Gastroesophageal sphincter (tissue), 3 donors: Measurements from ENCODE around the gene MED19.

Experiments used
- CTCF ChIP-seq, 4 experiments: fragments of 200-600 bp in 2 of 4; fragments of 450-650 bp in 2 of 4; sonication (generic) in 1 of 4; IDR thresholded peaks; one replicate each; pipeline ENCODE4 v1.5.1; 2017 to 2019; ENCODE audit warnings: antibody characterized with exemption in 4 of 4, mild to moderate bottlenecking in 2 of 4, moderate library complexity in 2 of 4
- POLR2AphosphoS5 ChIP-seq: sonication (generic); formaldehyde crosslinking; IDR thresholded peaks from one replicate; pipeline ENCODE4 v1.6.1; 2017; ENCODE audit warnings: antibody characterized with exemption

- TF ChIP-seq CTCF (IDR thresholded peaks at IDR 0.05), result no peak
- no peak for TF ChIP-seq POLR2AphosphoS5
Measured at GRCh38 chr11:57680552-57680874, 31.5 kb downstream of the MED19 start.
